Astrocyte (in vitro differentiated cells and primary cell): ENCODE measurements around the gene KCNK5.

ENCODE experiments used
- EZH2 ChIP-seq: IDR thresholded peaks from 2 replicates; pipeline ENCODE4 v1.6.1; 2012; ENCODE audit warnings: mild to moderate bottlenecking, low read length, inconsistent platforms; ENCODE audit not compliant: insufficient read depth
- TF ChIP-seq, protein P1 (sequence below): IDR thresholded peaks from 2 replicates; pipeline ENCODE4 v1.5.1; 2011; ENCODE audit warnings: low read depth, mild to moderate bottlenecking, inconsistent platforms, low read length, moderate library complexity; ENCODE audit not compliant: insufficient read depth

DNA sequence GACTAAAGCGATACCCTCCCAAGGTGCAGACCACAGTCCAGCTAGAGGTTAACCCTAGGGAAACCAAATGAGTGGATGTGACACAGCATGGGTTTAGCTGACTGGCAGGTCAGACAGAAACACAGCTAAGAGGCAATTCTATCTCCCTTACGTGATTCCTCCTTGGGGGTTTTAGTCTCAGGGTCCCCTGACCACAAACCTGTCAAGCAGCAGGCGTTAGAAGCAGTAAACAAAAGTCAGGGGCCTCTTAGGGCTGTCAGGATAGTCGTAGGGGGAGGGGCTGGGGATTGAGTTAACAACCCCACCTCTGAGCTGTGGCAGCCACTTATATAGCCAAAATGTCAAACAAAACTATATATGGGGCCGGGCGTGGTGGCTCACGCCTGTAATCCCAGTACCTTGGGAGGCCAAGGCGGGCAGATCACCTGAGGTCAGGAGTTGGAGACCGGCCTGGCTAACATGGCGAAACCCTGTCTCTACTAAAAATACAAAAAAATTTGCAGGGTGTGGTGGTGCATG is 13.6 kb downstream of the KCNK5 start:
- TF ChIP-seq, protein P1, sequence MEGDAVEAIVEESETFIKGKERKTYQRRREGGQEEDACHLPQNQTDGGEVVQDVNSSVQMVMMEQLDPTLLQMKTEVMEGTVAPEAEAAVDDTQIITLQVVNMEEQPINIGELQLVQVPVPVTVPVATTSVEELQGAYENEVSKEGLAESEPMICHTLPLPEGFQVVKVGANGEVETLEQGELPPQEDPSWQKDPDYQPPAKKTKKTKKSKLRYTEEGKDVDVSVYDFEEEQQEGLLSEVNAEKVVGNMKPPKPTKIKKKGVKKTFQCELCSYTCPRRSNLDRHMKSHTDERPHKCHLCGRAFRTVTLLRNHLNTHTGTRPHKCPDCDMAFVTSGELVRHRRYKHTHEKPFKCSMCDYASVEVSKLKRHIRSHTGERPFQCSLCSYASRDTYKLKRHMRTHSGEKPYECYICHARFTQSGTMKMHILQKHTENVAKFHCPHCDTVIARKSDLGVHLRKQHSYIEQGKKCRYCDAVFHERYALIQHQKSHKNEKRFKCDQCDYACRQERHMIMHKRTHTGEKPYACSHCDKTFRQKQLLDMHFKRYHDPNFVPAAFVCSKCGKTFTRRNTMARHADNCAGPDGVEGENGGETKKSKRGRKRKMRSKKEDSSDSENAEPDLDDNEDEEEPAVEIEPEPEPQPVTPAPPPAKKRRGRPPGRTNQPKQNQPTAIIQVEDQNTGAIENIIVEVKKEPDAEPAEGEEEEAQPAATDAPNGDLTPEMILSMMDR = no peak
- TF ChIP-seq EZH2 = no peak
